GM18499 (cell line): ENCODE results near the gene ANKRD13D.

Experiments
- ATAC-seq: cut with Tn5 transposase; IDR thresholded peaks from one replicate; pipeline ENCODE4 v1.9.1; 2021; ENCODE audit warnings: moderate number of reproducible peaks; ENCODE audit not compliant: insufficient read depth, unreplicated experiment

Gene ANKRD13D

DNA sequence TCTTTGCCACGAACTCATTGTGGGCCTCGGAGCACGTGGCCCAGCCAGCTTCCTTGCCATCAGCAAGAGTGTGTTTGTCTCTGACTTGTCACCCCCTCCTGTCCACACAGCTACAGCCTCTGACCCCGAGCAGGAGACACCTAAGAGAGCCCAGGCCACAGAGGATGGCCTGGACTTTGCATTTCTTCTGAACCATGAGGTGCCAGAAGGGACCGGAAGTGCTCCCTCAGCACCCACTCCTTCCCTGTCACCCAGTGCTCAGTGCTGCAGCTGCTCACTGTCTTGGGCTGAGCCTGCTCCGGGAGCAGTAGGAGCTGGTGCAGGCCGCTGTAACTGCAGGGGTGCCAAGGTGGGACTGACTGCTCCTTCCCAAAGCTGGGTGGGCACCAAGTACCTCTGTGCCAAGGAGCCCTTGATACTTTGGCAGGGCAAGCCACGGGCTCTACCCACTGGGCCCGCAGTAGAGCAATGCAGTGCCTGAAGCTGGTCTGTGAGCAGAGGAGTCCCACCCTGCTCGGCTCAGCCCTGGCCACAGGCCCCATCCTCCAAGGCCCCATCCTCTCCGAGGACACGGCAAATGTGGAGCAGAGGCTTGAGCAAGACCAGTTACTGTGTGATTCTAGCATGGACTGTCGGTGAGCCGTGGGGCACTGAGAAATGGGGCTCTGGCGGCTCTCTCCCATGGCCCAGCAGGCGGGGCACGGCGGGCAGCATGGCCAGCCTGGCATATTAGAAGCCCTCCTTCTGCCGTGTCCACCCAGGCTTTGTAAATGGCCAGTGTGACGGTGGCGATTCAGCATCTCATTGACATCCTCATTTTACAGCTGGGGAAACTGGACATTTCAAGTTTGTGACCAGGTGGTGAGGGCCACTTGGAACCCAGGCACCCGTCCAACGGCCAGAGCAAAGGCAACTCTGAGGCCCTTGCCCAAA lies 16.5 kb upstream of the ANKRD13D start:
- no peak for ATAC-seq

GRCh38 chr11:67273260-67273990 lies 15.7 kb upstream of the ANKRD13D start:
- ATAC-seq = no peak

DNA sequence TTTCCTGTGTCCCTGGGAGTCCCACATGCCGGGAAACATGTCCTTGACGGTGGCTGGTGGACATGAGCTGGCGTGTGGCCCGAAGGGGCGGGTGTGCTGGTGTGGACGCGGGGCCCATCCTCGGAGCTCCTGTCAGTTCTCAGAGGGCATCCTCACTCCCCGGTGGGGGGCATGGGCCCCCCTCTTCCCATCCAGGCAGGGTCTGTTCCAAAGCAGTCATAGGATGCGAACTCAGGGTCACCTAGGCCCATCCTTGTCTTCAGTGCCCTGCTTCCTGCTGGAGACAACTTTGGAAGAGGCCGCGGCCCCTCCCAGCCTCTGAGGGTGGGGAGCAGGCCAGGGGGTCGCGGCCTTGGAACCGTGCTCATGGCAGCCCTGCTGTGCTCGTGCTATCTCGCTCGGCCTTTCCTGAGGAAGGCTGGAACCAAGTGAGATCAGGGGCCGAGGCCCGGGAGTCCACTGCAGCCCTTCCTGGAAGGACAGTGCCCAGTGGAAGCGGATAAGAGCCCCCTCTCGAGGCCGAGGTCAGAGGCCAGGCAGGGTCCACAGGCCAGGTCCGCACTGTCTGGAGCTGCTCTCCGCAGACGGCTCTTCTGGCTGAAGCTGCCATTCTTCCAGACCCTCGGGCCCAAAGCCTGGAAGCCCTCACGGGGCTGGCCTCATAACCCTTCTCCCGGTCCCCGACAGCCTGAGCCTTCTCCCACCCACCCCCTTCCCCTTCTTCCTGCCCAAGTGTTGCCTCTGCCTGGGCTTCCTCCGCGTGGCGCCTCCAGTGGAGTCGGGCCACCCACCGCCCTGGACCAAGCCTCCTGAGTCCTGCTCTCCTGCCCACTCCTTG lies 14.1 kb upstream of the ANKRD13D start:
- ATAC-seq = no peak

DNA sequence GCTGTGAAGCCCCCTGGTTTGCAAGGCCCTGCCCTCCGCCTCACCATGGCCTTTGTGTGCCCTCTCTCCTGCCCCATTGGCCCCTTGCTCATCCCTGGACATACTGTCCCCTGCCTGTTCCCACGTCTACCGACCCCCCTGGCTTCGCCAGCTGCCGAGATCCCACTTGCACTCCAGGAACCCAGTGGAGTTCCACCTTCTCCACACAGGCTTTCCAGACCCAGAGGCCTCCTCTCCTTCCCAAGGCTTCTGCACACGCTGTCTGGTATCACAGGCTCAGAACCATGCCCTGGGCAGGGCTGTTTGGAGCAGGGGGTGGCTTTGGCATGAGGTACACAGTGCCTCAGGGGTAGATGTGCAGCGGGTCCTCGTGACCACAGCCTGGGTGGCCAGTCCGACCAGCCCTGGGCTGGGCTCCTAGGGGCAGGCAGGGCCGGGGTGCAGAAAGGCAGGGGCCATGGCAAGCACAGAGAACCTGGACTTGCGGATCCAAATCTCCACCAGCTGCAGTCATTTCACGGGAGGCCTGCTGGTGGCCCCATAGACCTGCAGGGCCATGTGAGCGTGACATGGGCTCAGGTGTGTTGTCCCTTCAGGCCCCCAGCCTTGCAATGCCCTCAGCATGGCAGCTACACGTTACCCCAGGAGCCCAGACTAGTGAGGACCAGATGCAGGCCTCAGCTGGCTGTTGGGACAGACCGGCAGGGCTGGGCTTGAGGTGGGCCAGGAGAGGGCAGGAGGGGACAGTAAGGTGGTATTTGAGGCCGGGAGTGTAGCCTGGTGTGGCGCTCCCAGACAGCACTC lies 13.3 kb upstream of the ANKRD13D start:
- no peak for ATAC-seq

GRCh38 chr11:67276781-67277230 lies 12.3 kb upstream of the ANKRD13D start:
- ATAC-seq = no peak

- no peak for ATAC-seq
Measured at GRCh38 chr11:67277231-67277961, 11.7 kb upstream of the ANKRD13D start.

DNA sequence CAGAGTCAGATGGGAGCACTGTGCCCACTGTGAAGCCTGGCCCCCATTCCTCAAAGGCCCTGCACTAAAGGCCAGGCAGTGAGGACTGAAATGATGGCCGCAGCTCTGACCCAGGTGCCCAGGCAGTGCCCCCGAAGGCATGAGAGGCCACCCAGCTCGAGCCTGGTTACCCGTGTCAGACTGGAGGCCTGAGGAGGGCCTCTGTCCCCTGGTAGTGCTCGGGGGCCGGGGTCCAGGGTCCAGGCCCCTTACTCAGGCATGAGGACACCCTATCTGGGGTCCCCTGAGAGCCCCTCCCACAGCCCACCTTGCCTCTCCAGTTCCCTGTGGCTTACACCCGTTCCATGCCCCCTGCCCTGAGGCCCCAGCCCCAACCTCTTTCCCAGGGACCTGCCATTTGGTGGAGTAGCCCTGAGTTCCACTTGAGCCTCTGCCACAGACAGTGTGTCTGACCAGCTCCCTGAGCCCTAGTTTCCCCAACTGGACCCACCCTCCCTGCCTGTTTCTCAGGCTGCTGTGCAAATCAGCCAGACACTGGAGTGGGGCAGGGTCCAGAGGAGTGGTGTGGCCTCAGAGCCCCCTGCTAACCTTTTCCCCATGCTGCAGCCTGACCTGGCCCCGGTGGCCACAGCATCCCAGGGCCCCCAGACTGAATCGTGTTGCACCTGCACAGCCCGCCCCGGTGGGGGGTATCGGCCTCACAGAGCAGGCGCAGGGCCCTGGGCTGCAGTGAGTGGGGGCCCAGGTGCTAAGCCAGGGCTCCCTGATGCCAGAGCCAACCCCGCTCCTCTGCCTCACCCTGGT lies 10.8 kb upstream of the ANKRD13D start:
- no peak for ATAC-seq

DNA sequence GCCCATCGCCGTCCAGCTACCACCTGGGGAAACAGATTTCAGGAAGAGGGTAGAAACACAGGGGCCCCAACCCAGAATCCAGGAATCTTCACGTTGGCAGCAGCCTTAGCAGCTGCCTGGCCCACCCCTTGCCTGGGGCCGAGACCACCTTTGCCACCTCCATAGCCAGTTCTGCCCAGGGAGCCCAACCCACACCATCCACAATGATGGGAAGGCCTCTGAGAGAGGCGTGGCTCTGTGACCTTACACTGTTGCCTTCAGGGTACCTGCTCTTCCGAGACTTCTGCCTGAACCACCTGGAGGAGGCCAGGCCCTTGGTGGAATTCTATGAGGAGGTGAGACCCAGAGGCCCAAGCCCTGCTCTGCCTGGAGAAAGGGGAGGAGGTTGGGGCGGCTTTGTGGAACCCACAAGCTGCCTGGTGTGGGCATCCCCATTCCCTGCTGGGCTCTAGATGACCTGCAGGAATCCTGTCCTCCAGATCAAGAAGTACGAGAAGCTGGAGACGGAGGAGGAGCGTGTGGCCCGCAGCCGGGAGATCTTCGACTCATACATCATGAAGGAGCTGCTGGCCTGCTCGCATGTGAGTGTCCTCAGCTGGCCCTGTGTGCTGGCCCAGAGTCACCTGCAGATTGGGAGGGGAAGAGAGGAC lies 10.0 kb upstream of the ANKRD13D start:
- no peak for ATAC-seq

GRCh38 chr11:67279589-67280340 lies 9.3 kb upstream of the ANKRD13D start:
- ATAC-seq = no peak

GRCh38 chr11:67280341-67280787 lies 8.7 kb upstream of the ANKRD13D start:
- ATAC-seq = no peak

- ATAC-seq = no peak
Measured at GRCh38 chr11:67280788-67281551, 8.1 kb upstream of the ANKRD13D start.

DNA sequence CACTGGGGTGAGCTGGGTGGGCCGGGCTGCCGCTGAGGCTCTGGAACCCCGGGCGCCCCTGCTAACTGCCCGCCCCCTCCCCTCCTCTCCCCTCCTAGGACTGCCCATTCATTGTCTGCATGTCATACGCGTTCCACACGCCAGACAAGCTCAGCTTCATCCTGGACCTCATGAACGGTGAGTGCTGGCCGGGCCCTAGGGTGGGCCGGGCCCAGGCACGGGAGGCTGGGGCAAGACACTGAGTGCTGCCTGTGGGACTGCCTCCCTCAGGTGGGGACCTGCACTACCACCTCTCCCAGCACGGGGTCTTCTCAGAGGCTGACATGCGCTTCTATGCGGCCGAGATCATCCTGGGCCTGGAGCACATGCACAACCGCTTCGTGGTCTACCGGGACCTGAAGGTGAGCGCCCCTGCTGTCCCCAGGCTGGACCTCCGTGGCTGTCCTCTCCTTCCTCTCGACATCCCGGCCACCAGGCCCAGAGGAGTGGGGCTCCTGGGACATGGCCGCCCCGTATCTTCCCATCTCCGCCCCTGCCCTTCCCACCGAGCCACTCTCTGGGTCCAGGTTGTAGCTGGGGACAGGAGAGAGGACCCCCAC lies 7.5 kb upstream of the ANKRD13D start:
- no peak for ATAC-seq

DNA sequence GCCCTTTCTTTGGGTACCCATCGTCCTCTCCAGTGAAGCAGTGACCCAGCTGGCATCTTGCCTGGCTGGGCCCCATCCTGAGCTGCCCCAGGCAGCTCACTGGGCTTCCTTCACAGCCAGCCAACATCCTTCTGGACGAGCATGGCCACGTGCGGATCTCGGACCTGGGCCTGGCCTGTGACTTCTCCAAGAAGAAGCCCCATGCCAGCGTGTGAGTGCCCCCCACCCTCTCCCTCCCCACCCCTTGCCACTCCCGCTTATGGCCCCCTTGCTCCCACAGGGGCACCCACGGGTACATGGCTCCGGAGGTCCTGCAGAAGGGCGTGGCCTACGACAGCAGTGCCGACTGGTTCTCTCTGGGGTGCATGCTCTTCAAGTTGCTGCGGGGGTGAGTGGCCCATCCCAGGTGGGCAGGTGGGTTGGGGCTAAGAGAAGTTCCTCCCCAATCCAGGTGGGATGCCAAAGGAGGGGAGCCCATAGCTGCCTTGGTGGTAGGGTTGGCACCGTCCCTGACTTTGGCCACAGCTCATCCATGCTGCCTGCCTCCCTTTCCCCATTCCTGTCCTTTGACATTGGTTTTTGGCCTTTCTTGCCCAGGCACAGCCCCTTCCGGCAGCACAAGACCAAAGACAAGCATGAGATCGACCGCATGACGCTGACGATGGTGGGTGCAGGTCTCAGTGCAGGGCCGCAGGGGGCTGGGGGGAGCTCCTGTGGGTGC lies 6.8 kb upstream of the ANKRD13D start:
- ATAC-seq = no peak

DNA sequence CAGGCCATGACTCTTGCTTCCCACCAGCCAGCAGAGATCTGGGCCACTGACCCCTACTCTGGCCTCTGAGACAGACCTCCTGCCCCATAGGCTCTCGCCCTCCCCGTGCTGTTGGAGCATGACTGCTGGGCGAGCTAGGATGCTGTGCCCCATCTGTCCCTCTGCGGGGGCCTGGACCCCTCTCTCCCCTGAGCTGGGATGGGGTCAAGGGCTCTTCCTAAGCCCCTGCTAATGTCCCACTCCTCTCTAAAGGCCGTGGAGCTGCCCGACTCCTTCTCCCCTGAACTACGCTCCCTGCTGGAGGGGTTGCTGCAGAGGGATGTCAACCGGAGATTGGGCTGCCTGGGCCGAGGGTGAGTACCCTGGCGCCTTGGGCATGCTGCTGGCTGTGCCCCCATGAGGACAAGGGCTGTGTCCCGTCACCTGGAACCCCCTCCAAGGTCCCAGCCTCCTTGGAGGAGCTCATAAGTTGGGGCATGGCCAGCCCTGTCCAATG lies 6.2 kb upstream of the ANKRD13D start:
- no peak for ATAC-seq

GRCh38 chr11:67283481-67283963 lies 5.6 kb upstream of the ANKRD13D start:
- ATAC-seq = no peak
